Left lung (tissue), 10 donors: Measurements from ENCODE around the gene LAMTOR5. TPM values are rescaled to one million over a fixed set of nuclear protein-coding genes. Genes with fewer than 3 reads are reported as not detected.
A peak's percentile ranks its signal among the peaks of the same experiment; 100 is the strongest.
"Not testable (repeated sequence)": the region's sequence is repeated elsewhere in the genome, so short reads cannot be mapped to it uniquely, and the experiment has no call there.

ENCODE experiments used
- ATAC-seq: fragments of 200-7000 bp; cut with Tn5 transposase; one replicate; pipeline ENCODE4 v1.9.1; 2020; ENCODE audit warnings: moderate library complexity
- DNase-seq, 4 donors: peaks; one replicate each; pipeline ENCODE4 v3.0.0-alpha.2; 2013 to 2020
- H3K27ac ChIP-seq, 2 donors: fragments of 200-600 bp; sonication (generic) in 1 of 2; one replicate each; pipeline versions ENCODE4 v1.5.0 to v1.8.0; 2020 to 2021
- H3K27me3 ChIP-seq, 2 donors: fragments of 200-600 bp; sonication (generic) in 1 of 2; one replicate each; pipeline versions ENCODE4 v1.5.0 to v1.8.0; 2020 to 2021
- H3K36me3 ChIP-seq, 2 donors: fragments of 200-600 bp; sonication (generic) in 1 of 2; one replicate each; pipeline versions ENCODE4 v1.5.0 to v1.8.0; 2020 to 2021
- H3K4me1 ChIP-seq, 2 donors: fragments of 200-600 bp; one replicate each; pipeline ENCODE4 v1.8.0; 2021
- H3K4me3 ChIP-seq, 2 donors: fragments of 200-600 bp; sonication (generic) in 1 of 2; one replicate each; pipeline versions ENCODE4 v1.5.0 to v1.8.0; 2020 to 2021; ENCODE audit warnings: mild to moderate bottlenecking in 1 of 2
- H3K9me3 ChIP-seq, 2 donors: fragments of 200-600 bp; sonication (generic) in 1 of 2; one replicate each; pipeline versions ENCODE4 v1.5.0 to v1.8.0; 2020 to 2021
- CTCF ChIP-seq, 2 donors: fragments of 200-600 bp; sonication (generic) in 1 of 2; IDR thresholded peaks; one replicate each; pipeline versions ENCODE4 v1.5.0 to v1.8.0; 2021; ENCODE audit warnings: antibody characterized with exemption in 2 of 2
- intact Hi-C, 2 donors: fragments of 100-400 bp; cut with DNase I; formaldehyde crosslinking; loops; one replicate each; pipeline versions ENCODE4 v1.11.2 to v1.14.2; 2022
- polyA plus RNA-seq, 6 donors: library from polyadenylated mRNA; unstranded; fragments of 120-200 nt; gene quantifications; one replicate each; pipeline ENCODE4 v1.2.1, GENCODE V29; 2013; ENCODE audit not compliant: insufficient read length in 6 of 6
- total RNA-seq, 2 donors: library from RNA; stranded (reverse); fragmentation: NEBNext Ultra II Directional; extraction: Animal tissue kit (Norgen Biotek cat#: 25700); gene quantifications; one replicate each; pipeline ENCODE4 v1.2.1, GENCODE V29; 2021
- donor health status: DM: no; HTN: yes; CAD: no.
- donor health status: DM: no; HTN: no; CAD: no.

Gene LAMTOR5
- total and polyA plus RNA-seq, 8 donors, result 112 to 145 (median 119) TPM

GRCh38 chr1:110420874-110421793, 13.6 kb upstream of the LAMTOR5 start:
- ATAC-seq (peak; percentile 71), DNase-seq (peak in 1 of 4 donors; percentile 50)
- no peaks in the 10 kb centered on the region for H3K27me3 ChIP-seq
- H3K27ac ChIP-seq, result no peak overlapping the region
- H3K36me3 ChIP-seq, result no peaks in the 10 kb centered on the region
- intact Hi-C loops, result no loop called here
- H3K4me3 ChIP-seq, result no peak overlapping the region
- H3K4me1 ChIP-seq, result no peaks in the 10 kb centered on the region
- no peaks in the 10 kb centered on the region for H3K9me3 ChIP-seq
- no peak for TF ChIP-seq CTCF (IDR thresholded peaks at IDR 0.05)

DNA sequence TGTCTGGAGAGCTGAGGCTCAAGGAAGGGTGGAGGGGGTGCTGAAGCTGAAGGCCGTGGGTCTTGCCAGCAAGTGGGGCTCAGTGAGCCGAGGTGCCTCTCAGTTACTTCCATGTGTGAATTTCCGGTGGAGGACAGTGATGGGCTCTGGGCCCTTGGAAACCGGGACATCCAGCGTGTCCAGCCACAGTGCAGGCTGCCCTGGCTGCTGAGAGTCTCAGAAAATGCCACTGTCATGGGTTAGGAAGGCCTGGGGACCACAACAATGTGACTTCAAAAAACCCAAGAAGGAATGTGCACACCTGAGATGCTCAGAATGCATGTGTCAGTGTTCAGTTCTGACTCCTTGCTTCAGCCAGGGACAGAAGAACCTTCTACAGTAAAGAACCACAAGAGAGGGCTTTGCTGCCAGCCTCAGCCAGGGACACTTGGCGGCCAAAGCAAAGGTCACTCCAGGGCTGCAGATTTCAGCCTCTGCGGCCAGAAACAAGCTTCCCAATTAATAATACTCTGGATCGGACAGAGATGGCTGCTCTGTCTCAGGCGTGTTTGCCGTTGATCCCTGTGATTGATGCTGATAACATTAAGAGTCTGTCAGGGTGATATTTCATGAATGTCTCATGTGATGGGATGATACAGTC, 12.6 kb upstream of the LAMTOR5 start:
- ATAC-seq (no peak), DNase-seq (no peak)
- no peak overlapping the region for H3K4me3 ChIP-seq
- no peak for TF ChIP-seq CTCF (IDR thresholded peaks at IDR 0.05)
- no peaks in the 10 kb centered on the region for H3K9me3 ChIP-seq
- intact Hi-C loops, result no loop called here
- no peaks in the 10 kb centered on the region for H3K27me3 ChIP-seq
- no peaks in the 10 kb centered on the region for H3K4me1 ChIP-seq
- H3K27ac ChIP-seq, result no peak overlapping the region
- no peaks in the 10 kb centered on the region for H3K36me3 ChIP-seq

GRCh38 chr1:110418729-110419128, 11.2 kb upstream of the LAMTOR5 start:
- H3K9me3 ChIP-seq, result no peaks in the 10 kb centered on the region
- H3K4me1 ChIP-seq, result no peaks in the 10 kb centered on the region
- no peak for TF ChIP-seq CTCF (IDR thresholded peaks at IDR 0.05)
- no peak for ATAC-seq
- no peak overlapping the region for H3K27ac ChIP-seq
- no peak overlapping the region for H3K4me3 ChIP-seq
- DNase-seq, result no peak
- no peaks in the 10 kb centered on the region for H3K36me3 ChIP-seq
- H3K27me3 ChIP-seq, result no peaks in the 10 kb centered on the region
- intact Hi-C loops, result no loop called here

DNA sequence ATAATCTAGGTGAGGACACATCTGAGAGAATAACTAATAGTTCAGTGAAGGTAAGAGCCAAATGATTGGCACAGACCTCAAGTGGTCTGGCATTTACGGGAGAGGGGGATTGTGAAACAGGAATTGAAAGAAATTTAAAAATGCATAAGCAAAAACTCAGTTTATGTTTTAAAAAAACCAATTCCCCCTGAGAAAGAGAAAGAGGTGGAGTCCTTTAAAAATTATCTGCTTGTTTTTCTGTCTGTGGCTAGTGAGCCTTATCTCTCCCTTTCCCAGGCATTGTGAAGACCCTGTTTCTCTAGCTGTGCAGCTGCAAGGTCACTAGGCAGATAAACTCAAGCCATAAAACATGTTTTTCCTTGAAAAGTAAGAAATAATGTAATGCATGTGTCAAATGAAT, 5.6 kb upstream of the LAMTOR5 start:
- not testable (repeated sequence) for ATAC-seq
- intact Hi-C loops, result loop anchor here in 1 of 2 donors (5.0 kb wide), 1 partner anchor 44 kb away; no protein-coding TSS in a partner anchor

DNA sequence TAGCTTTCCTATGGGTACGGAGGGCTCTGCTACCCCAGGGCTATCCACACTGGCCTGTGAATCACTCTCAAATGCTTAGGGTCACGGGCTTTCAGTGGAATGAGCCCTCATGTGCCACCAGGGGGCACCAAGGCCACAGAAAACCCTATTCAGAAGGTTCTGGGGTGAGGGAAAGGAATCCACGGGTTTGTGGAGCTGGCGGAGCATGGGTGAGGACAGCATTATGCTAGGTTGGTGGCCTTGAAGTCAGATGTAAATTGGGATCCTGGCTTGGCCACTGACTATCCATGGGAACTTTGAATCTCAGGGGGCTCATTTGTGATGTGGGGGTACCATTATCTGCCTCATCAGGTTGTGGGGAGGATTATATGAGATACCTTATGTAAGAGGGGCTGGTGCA, 5.1 kb upstream of the LAMTOR5 start:
- no peaks in the 10 kb centered on the region for H3K27me3 ChIP-seq
- H3K4me1 ChIP-seq, result peaks cover 0 to 19% of the 10 kb centered on the region in 2 donors
- intact Hi-C loops, result loop anchor here in 1 of 2 donors (5.0 kb wide), 1 partner anchor 45 kb away; no protein-coding TSS in a partner anchor
- TF ChIP-seq CTCF (IDR thresholded peaks at IDR 0.05), result peak; percentile 51 to 83
- no peak overlapping the region for H3K4me3 ChIP-seq
- ATAC-seq, result peak; percentile 87
- no peak overlapping the region for H3K27ac ChIP-seq
- no peaks in the 10 kb centered on the region for H3K36me3 ChIP-seq
- DNase-seq, result peak; percentile 39 to 80 (median 66)
- no peaks in the 10 kb centered on the region for H3K9me3 ChIP-seq

More for the DNA sequence above, 5.6 kb upstream of the LAMTOR5 start:
- not testable (repeated sequence) for H3K4me3 ChIP-seq, H3K27me3 ChIP-seq, H3K27ac ChIP-seq, DNase-seq, H3K36me3 ChIP-seq, H3K9me3 ChIP-seq
- peaks cover 0 to 17% of the 10 kb centered on the region in 2 donors for H3K4me1 ChIP-seq
